IMR-90 (cell line): ENCODE data around the gene LRPPRC. TPM values are rescaled to one million over a fixed set of nuclear protein-coding genes. Genes with fewer than 3 reads are reported as not detected.

Experiments
- ATAC-seq: fragments of 200-7000 bp; cut with Tn5 transposase; 2 replicates; pipeline ENCODE4 v1.9.1; 2020; ENCODE audit warnings: low read depth, mild to moderate bottlenecking, moderate library complexity
- BruUV-seq: library from RNA; stranded (reverse); fragments of 400-500 nt; replicated peaks from 2 replicates; lab custom pipeline; 2021; lab: Mats Ljungman, UMichigan
- CTCF ChIA-PET: fragments of 300-600 bp; formaldehyde crosslinking; extraction: SDS; loops from one replicate; lab custom pipeline; 2021; ENCODE audit warnings: antibody characterized with exemption; lab: Yijun Ruan, JAX
- POLR2A ChIA-PET: fragments of 300-600 bp; sonication (Branson Sonifier 250); formaldehyde crosslinking; loops from one replicate; lab custom pipeline; 2022; ENCODE audit warnings: antibody characterized with exemption; ENCODE audit not compliant: unreplicated experiment; lab: Charles Lee
- DNase-seq: peaks from one replicate; pipeline ENCODE4 v3.0.0; 2013
- H2AFZ ChIP-seq: replicated peaks from 2 replicates; pipeline ENCODE3; 2013; ENCODE audit warnings: low read length, mild to moderate bottlenecking; ENCODE audit not compliant: poor library complexity
- H2AK5ac ChIP-seq: 2 replicates; pipeline ENCODE4 v1.6.1; 2013; ENCODE audit warnings: low read depth, low read length, inconsistent platforms
- H2AK9ac ChIP-seq: replicated peaks from 2 replicates; pipeline ENCODE3; 2013; ENCODE audit warnings: mild to moderate bottlenecking, low read depth, low read length, moderate library complexity; ENCODE audit not compliant: poor library complexity
- H2BK120ac ChIP-seq: 2 replicates; pipeline ENCODE4 v1.6.1; 2013; ENCODE audit warnings: low read depth, low read length, inconsistent platforms
- H2BK15ac ChIP-seq: 3 replicates; pipeline ENCODE4 v1.6.1; 2013; ENCODE audit warnings: low read depth, low read length, inconsistent platforms
- H2BK20ac ChIP-seq: 2 replicates; pipeline ENCODE4 v1.6.1; 2013; ENCODE audit warnings: low read depth, mild to moderate bottlenecking, inconsistent platforms, low read length, moderate library complexity
- H2BK5ac ChIP-seq: 2 replicates; pipeline ENCODE4 v1.6.1; 2013; ENCODE audit warnings: mild to moderate bottlenecking, low read depth, low read length, inconsistent platforms; ENCODE audit not compliant: poor library complexity, severe bottlenecking
- H3K14ac ChIP-seq: replicated peaks from 2 replicates; pipeline ENCODE4 v1.6.1; 2013; ENCODE audit warnings: low read depth, low read length, inconsistent platforms
- H3K18ac ChIP-seq: 2 replicates; pipeline ENCODE4 v1.6.1; 2013; ENCODE audit warnings: low read depth, low read length, control low read depth
- H3K23ac ChIP-seq: 2 replicates; pipeline ENCODE4 v1.6.1; 2013; ENCODE audit warnings: low read depth, low read length, inconsistent platforms
- H3K27ac ChIP-seq: 2 replicates; pipeline ENCODE4 v1.5.1; 2013; ENCODE audit warnings: mild to moderate bottlenecking, control low read depth, low read length; ENCODE audit not compliant: insufficient read depth
- H3K27me3 ChIP-seq: 2 replicates; pipeline ENCODE4 v1.6.1; 2013; ENCODE audit warnings: low read length; ENCODE audit not compliant: control insufficient read depth, insufficient read depth
- H3K36me3 ChIP-seq: 2 replicates; pipeline ENCODE4 v1.6.1; 2013; ENCODE audit warnings: low read length, mixed read lengths; ENCODE audit not compliant: control insufficient read depth, insufficient read depth
- H3K4ac ChIP-seq: 2 replicates; pipeline ENCODE4 v1.6.1; 2013; ENCODE audit warnings: low read depth, low read length, inconsistent platforms
- H3K4me1 ChIP-seq: 2 replicates; pipeline ENCODE4 v1.6.1; 2013; ENCODE audit warnings: low read length, mixed read lengths; ENCODE audit not compliant: control insufficient read depth, insufficient read depth
- H3K4me2 ChIP-seq: 2 replicates; pipeline ENCODE4 v1.6.1; 2013; ENCODE audit warnings: low read depth, mild to moderate bottlenecking, control low read depth, low read length, moderate library complexity
- H3K4me3 ChIP-seq: 2 replicates; pipeline ENCODE4 v1.5.1; 2013; ENCODE audit warnings: low read depth, mild to moderate bottlenecking, control low read depth, low read length, moderate library complexity; ENCODE audit not compliant: insufficient read depth
- H3K56ac ChIP-seq: 2 replicates; pipeline ENCODE4 v1.6.1; 2013; ENCODE audit warnings: low read length, inconsistent platforms; ENCODE audit not compliant: insufficient read depth; ENCODE audit errors: extremely low read depth
- H3K79me1 ChIP-seq, 2 experiments: 2 replicates each; pipeline ENCODE4 v1.6.1; 2013; ENCODE audit warnings: low read length in 2 of 2, inconsistent platforms in 1 of 2, low read depth in 1 of 2
- H3K9ac ChIP-seq: 2 replicates; pipeline ENCODE4 v1.6.1; 2013; ENCODE audit warnings: low read depth, low read length, control low read depth
- H3K9me1 ChIP-seq: 2 replicates; pipeline ENCODE4 v1.6.1; 2013; ENCODE audit warnings: low read length, inconsistent platforms; ENCODE audit not compliant: insufficient read depth
- H3K9me3 ChIP-seq: 2 replicates; pipeline ENCODE4 v1.6.1; 2013; ENCODE audit warnings: low read length; ENCODE audit not compliant: control insufficient read depth, insufficient read depth
- H4K20me1 ChIP-seq: 2 replicates; pipeline ENCODE4 v1.6.1; 2013; ENCODE audit warnings: low read length, inconsistent platforms; ENCODE audit not compliant: insufficient read depth
- H4K5ac ChIP-seq: 2 replicates; pipeline ENCODE4 v1.6.1; 2013; ENCODE audit warnings: mild to moderate bottlenecking, low read depth, low read length, control low read depth
- H4K8ac ChIP-seq, 2 experiments: 2 replicates each; pipeline ENCODE4 v1.6.1; 2013; ENCODE audit warnings: low read depth in 2 of 2, low read length in 2 of 2, control low read depth in 1 of 2, inconsistent platforms in 1 of 2
- H4K91ac ChIP-seq: 2 replicates; pipeline ENCODE4 v1.6.1; 2013; ENCODE audit warnings: low read depth, low read length, inconsistent platforms; ENCODE audit not compliant: insufficient read depth
- BHLHE40 ChIP-seq: fragments of 150-350 bp; IDR thresholded peaks from 2 replicates; pipeline ENCODE4 v1.6.1; 2016; ENCODE audit warnings: mild to moderate bottlenecking, low read depth, low read length
- CEBPB ChIP-seq: IDR thresholded peaks from 2 replicates; pipeline ENCODE4 v1.6.1; 2012; ENCODE audit warnings: low read depth, low read length, improper control_type of control experiment
- CHD1 ChIP-seq: IDR thresholded peaks from 2 replicates; pipeline ENCODE4 v1.6.1; 2012; ENCODE audit warnings: low read depth, low read length, improper control_type of control experiment
- FOS ChIP-seq: fragments of 150-350 bp; IDR thresholded peaks from 2 replicates; pipeline ENCODE4 v1.6.1; 2016; ENCODE audit warnings: low read depth, low read length
- MAFK ChIP-seq: IDR thresholded peaks from 2 replicates; pipeline ENCODE4 v1.6.1; 2012; ENCODE audit warnings: low read depth, low read length, improper control_type of control experiment
- MAZ ChIP-seq: IDR thresholded peaks from 2 replicates; pipeline ENCODE4 v1.6.1; 2012; ENCODE audit warnings: low read depth, mild to moderate bottlenecking, low read length, improper control_type of control experiment, moderate library complexity, borderline replicate concordance
- NFE2L2 ChIP-seq: fragments of 150-350 bp; IDR thresholded peaks from 2 replicates; pipeline ENCODE4 v1.6.1; 2016; ENCODE audit warnings: low read depth, mild to moderate bottlenecking, low read length
- POLR2A ChIP-seq: IDR thresholded peaks from 2 replicates; pipeline ENCODE4 v1.6.1; 2012; ENCODE audit warnings: mild to moderate bottlenecking, low read depth, low read length
- RAD21 ChIP-seq: IDR thresholded peaks from 2 replicates; pipeline ENCODE4 v1.6.1; 2012; ENCODE audit warnings: low read length, improper control_type of control experiment
- RCOR1 ChIP-seq: IDR thresholded peaks from 2 replicates; pipeline ENCODE4 v1.6.1; 2012; ENCODE audit warnings: mild to moderate bottlenecking, low read length, improper control_type of control experiment; ENCODE audit not compliant: insufficient replicate concordance
- RFX5 ChIP-seq: IDR thresholded peaks from 2 replicates; pipeline ENCODE4 v1.8.0; 2012; ENCODE audit warnings: low read depth, mild to moderate bottlenecking, low read length, moderate library complexity
- SMC3 ChIP-seq: fragments of 150-350 bp; IDR thresholded peaks from 2 replicates; pipeline ENCODE4 v1.6.1; 2016; ENCODE audit warnings: low read depth, mild to moderate bottlenecking, antibody characterized with exemption, low read length, moderate library complexity
- WGBS, 2 experiments: methylation state at CpG; one replicate each; pipeline versions ENCODE4 v1.1.5 to v1.1.7; 2013; ENCODE audit warnings: missing lambda C conversion rate in 2 of 2; ENCODE audit not compliant: insufficient read length in 1 of 2; ENCODE audit errors: extremely low coverage in 2 of 2; 5-methylcytosine and 5-hydroxymethylcytosine counted together
- dilution Hi-C: fragments of 300-500 bp; cut with HindIII; formaldehyde crosslinking; loops from one replicate; pipeline ENCODE4 v1.14.3; 2018; ENCODE audit warnings: low sequenced_read_pairs; ENCODE audit not compliant: unreplicated experiment
- in situ Hi-C: fragments of 300-500 bp; cut with MboI; formaldehyde crosslinking; loops from 3 replicates; pipeline ENCODE4 v1.14.3; 2019; ENCODE audit warnings: low sequenced_read_pairs, inconsistent platforms, mixed read lengths
- intact Hi-C: fragments of 100-400 bp; cut with micrococcal nuclease; formaldehyde crosslinking; loops from 2 replicates; pipeline ENCODE4 v1.10.0; 2022
- polyA plus RNA-seq, 3 experiments: library from polyadenylated mRNA; depleted of rRNA; stranded (reverse); fragments of >200 nt; gene quantifications; 2 replicates each; pipeline ENCODE4 v1.2.3, GENCODE V29; 2012; ENCODE audit warnings: low replicate concordance in 1 of 3
- total RNA-seq: library from RNA; depleted of rRNA; stranded (reverse); fragments of >200 nt; gene quantifications from 2 replicates; pipeline ENCODE4 v1.2.3, GENCODE V29; 2012
- TF ChIP-seq, protein P1 (sequence below): conservative IDR thresholded peaks from 2 replicates; pipeline ENCODE4 v1.5.1; 2012; ENCODE audit warnings: mild to moderate bottlenecking, low read depth, low read length, improper control_type of control experiment
- TF ChIP-seq, protein P2 (sequence below): fragments of 150-350 bp; IDR thresholded peaks from 2 replicates; pipeline ENCODE4 v1.6.1; 2017; ENCODE audit warnings: mild to moderate bottlenecking, antibody characterized with exemption, low read length, low read depth

The LRPPRC gene
- total and polyA plus RNA-seq, 2 of the 4 experiments (the other 2 are of a cell fraction): 30.4 to 36.0 TPM

DNA sequence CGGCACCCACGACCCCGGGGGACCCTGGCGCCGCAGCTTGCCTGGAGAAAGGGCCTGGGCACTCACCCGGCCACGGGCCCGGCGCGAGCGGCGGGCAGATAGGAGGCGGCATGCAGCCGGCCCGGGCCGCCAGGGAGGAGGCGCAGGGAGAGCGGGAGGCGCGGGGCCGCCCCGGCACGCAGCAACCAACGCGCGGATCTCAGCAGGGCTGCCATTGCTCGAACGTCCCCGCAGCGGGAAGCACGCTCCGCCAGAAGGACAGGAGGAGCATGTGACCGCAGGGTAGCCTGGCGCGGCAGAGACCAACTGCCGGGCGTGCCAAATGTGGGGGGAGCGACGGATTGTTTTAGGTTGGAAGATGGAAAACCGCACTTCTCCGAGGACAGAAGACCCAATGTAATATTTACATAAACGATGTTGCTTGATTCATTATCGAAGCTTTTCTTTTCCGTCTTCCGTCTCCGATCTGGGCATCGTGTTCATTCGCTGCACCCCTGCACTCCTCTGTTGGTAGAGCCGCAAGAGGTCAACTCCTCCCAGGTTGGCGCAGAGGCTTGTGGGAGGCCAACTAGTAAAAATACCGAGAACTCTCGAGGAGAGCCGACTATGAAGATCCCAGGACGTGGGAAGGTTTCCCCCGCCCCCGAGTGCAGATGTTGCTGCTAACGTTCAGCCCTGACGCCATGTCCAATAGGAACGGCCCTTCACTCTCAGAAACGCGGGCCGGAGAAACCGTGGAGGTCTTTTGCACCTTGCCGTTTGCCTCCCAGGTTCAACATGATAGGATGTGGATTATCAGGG, at the start of gene LRPPRC (continued):
- TF ChIP-seq RFX5 (no peak), MAZ (no peak; the same call in 1 of the 2 replicates), CHD1 (peak; percentile 100; the same call in 1 of the 2 replicates), CEBPB (no peak)

DNA sequence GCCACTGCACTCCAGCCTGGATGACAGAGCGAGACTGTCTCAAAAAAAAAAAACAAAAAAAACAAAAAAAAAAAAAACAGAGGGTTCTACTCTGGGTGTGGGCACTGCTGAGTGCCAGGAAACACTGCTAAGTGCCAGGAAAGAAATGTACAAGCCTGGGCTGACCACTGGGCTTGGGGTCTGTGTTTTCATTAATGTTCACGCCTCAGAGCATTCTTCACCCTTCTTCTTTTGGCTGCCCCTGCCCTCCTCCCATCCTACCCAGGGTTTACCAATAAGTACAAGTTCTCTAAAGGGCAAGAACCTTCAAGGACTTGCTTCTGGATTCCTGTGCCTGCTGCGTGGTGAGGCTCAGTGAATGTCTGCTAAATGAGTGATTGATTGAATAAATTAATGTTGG, 49.3 kb upstream of the LRPPRC start:
- H3K4ac ChIP-seq: no peak overlapping the region
- no peak overlapping the region for H3K4me2 ChIP-seq
- ChIA-PET CTCF (interaction anchor here (0.6 to 1.5 kb wide), 3 partner anchors 11 to 515 kb away, joined by 3 to 5 read pairs (median 4); no protein-coding TSS in a partner anchor), POLR2A (no interaction called here)
- in situ Hi-C loops (loop anchor here (10.0 kb wide), 1 partner anchor 920 kb away; no protein-coding TSS in a partner anchor), intact Hi-C loops (loop anchor here (2.0 kb wide), 1 partner anchor 346 kb away; no protein-coding TSS in a partner anchor), dilution Hi-C loops (no loop called here)
- ATAC-seq (no peak), DNase-seq (no peak)
- H2AFZ ChIP-seq: no peak overlapping the region
- H2BK20ac ChIP-seq: no peak overlapping the region
- H3K23ac ChIP-seq: no peak overlapping the region
- H3K36me3 ChIP-seq: no peaks in the 10 kb centered on the region
- no peak overlapping the region for H2AK5ac ChIP-seq
- no peaks in the 10 kb centered on the region for H3K9me1 ChIP-seq
- H4K20me1 ChIP-seq: no peaks in the 10 kb centered on the region
- no peak overlapping the region for H3K27ac ChIP-seq
- H3K4me3 ChIP-seq: no peak overlapping the region
- H3K4me1 ChIP-seq: 0 out of 2 replicates have a peak, but pooled peaks cover 1% of the 10 kb centered on the region
- no peak overlapping the region for H2BK120ac ChIP-seq
- no peak overlapping the region for H2BK5ac ChIP-seq
- H3K14ac ChIP-seq: no peak overlapping the region
- H3K9me3 ChIP-seq: no peaks in the 10 kb centered on the region; the same call in 1 of the 2 replicates
- H4K8ac ChIP-seq: no peak overlapping the region
- H2AK9ac ChIP-seq: no peak overlapping the region
- BruUV-seq: no TSS peak
- H4K5ac ChIP-seq: no peak overlapping the region
- no peak overlapping the region for H3K56ac ChIP-seq
- no peak overlapping the region for H3K18ac ChIP-seq
- H4K91ac ChIP-seq: no peak overlapping the region
- peaks cover 25% of the 10 kb centered on the region for H3K27me3 ChIP-seq
- H3K79me1 ChIP-seq: no peaks in the 10 kb centered on the region
- WGBS, 2 experiments: 50% methylated on average over 1 of the region's 3 CpGs; no CpG with 5 or more reads in 1 of the 2 experiments
- no peak overlapping the region for H2BK15ac ChIP-seq
- H3K9ac ChIP-seq: no peak overlapping the region
- TF ChIP-seq CEBPB (no peak), NFE2L2 (no peak), POLR2A (no peak), FOS (no peak), CHD1 (no peak), BHLHE40 (no peak), MAFK (no peak), RCOR1 (no peak), RAD21 (no peak), MAZ (no peak), SMC3 (no peak), RFX5 (no peak)
- TF ChIP-seq, protein P1, sequence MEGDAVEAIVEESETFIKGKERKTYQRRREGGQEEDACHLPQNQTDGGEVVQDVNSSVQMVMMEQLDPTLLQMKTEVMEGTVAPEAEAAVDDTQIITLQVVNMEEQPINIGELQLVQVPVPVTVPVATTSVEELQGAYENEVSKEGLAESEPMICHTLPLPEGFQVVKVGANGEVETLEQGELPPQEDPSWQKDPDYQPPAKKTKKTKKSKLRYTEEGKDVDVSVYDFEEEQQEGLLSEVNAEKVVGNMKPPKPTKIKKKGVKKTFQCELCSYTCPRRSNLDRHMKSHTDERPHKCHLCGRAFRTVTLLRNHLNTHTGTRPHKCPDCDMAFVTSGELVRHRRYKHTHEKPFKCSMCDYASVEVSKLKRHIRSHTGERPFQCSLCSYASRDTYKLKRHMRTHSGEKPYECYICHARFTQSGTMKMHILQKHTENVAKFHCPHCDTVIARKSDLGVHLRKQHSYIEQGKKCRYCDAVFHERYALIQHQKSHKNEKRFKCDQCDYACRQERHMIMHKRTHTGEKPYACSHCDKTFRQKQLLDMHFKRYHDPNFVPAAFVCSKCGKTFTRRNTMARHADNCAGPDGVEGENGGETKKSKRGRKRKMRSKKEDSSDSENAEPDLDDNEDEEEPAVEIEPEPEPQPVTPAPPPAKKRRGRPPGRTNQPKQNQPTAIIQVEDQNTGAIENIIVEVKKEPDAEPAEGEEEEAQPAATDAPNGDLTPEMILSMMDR: no peak
- TF ChIP-seq, protein P2, sequence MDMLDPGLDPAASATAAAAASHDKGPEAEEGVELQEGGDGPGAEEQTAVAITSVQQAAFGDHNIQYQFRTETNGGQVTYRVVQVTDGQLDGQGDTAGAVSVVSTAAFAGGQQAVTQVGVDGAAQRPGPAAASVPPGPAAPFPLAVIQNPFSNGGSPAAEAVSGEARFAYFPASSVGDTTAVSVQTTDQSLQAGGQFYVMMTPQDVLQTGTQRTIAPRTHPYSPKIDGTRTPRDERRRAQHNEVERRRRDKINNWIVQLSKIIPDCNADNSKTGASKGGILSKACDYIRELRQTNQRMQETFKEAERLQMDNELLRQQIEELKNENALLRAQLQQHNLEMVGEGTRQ: no peak
